ENCODE data around the gene PIGB.
A peak's percentile ranks its signal among the peaks of the same experiment; 100 is the strongest.
"Not testable (repeated sequence)": the region's sequence is repeated elsewhere in the genome, so short reads cannot be mapped to it uniquely, and the experiment has no call there.

Gene PIGB

GRCh38 chr15:55302801-55303200, 16.2 kb upstream of the PIGB start:
- not testable (repeated sequence) for DNase-seq (ENCODE audit: low spot score)

- peak; percentile 19 for DNase-seq (ENCODE audit: low spot score)
Observed at GRCh38 chr15:55319537-55320237, 665 bp downstream of the PIGB start.

- DNase-seq (ENCODE audit: low spot score): no peak
Observed at GRCh38 chr15:55320238-55320550, 1.2 kb downstream of the PIGB start.

GRCh38 chr15:55320963-55321362, 1.9 kb downstream of the PIGB start:
- no peak for DNase-seq (ENCODE audit: low spot score)

- DNase-seq (ENCODE audit: low spot score): no peak
Observed at GRCh38 chr15:55322467-55322866, 3.4 kb downstream of the PIGB start.

GRCh38 chr15:55327387-55327786, 8.4 kb downstream of the PIGB start:
- no peak for DNase-seq (ENCODE audit: low spot score)

GRCh38 chr15:55334371-55334770, 15.3 kb downstream of the PIGB start:
- DNase-seq (ENCODE audit: low spot score): no peak

- DNase-seq (ENCODE audit: low spot score): no peak
Observed at GRCh38 chr15:55334997-55335396, 16.0 kb downstream of the PIGB start.

GRCh38 chr15:55337160-55337559, 18.1 kb downstream of the PIGB start:
- DNase-seq (ENCODE audit: low spot score): no peak

- DNase-seq (ENCODE audit: low spot score): no peak
Observed at GRCh38 chr15:55343168-55343567, 24.1 kb downstream of the PIGB start.

GRCh38 chr15:55344206-55344605, 25.2 kb downstream of the PIGB start:
- DNase-seq (ENCODE audit: low spot score): no peak

GRCh38 chr15:55348281-55348778, 29.3 kb downstream of the PIGB start:
- DNase-seq (ENCODE audit: low spot score): no peak

- DNase-seq (ENCODE audit: low spot score): no peak
Observed at GRCh38 chr15:55349282-55349681, 30.3 kb downstream of the PIGB start.

GRCh38 chr15:55353025-55353424, 34.0 kb downstream of the PIGB start:
- no peak for DNase-seq (ENCODE audit: low spot score)

- DNase-seq (ENCODE audit: low spot score): no peak
Observed at GRCh38 chr15:55356985-55357585, 38.1 kb downstream of the PIGB start.

- DNase-seq (ENCODE audit: low spot score): no peak
Observed at GRCh38 chr15:55357774-55358173, 38.8 kb downstream of the PIGB start.

- no peak for DNase-seq (ENCODE audit: low spot score)
Observed at GRCh38 chr15:55358471-55358870, 39.4 kb downstream of the PIGB start.

- DNase-seq (ENCODE audit: low spot score): no peak
Observed at GRCh38 chr15:55360256-55360655, 41.2 kb downstream of the PIGB start.

- no peak for DNase-seq (ENCODE audit: low spot score)
Observed at GRCh38 chr15:55361048-55361447, 42.0 kb downstream of the PIGB start.

- no peak for DNase-seq (ENCODE audit: low spot score)
Observed at GRCh38 chr15:55362641-55363040, 43.6 kb downstream of the PIGB start.

GRCh38 chr15:55366981-55367380, 48.0 kb downstream of the PIGB start:
- DNase-seq (ENCODE audit: low spot score): no peak

- no peak for DNase-seq (ENCODE audit: low spot score)
Observed at GRCh38 chr15:55372701-55373440, 53.8 kb downstream of the PIGB start.

- DNase-seq (ENCODE audit: low spot score): no peak
Observed at GRCh38 chr15:55379095-55379494, 60.1 kb downstream of the PIGB start.

Data from globus pallidus (tissue), 1 donor.